A673 (cell line): ENCODE data around the gene EFCAB9.

Experiments used
- EZH2 ChIP-seq: fragments of 200-600 bp; sonication (generic); IDR thresholded peaks from 2 replicates; pipeline ENCODE4 v1.6.1; 2017; ENCODE audit warnings: borderline replicate concordance, low read depth, mild to moderate bottlenecking, mixed read lengths, antibody characterized with exemption, low read length; ENCODE audit not compliant: poor library complexity, severe bottlenecking
- TF ChIP-seq, protein P1 (sequence below): fragments of 300-800, 200-600 bp; sonication (generic); conservative IDR thresholded peaks from 2 replicates; pipeline ENCODE4 v1.5.1; 2017; ENCODE audit warnings: low read depth, mild to moderate bottlenecking, antibody characterized with exemption, low read length, moderate library complexity, mixed read lengths

DNA sequence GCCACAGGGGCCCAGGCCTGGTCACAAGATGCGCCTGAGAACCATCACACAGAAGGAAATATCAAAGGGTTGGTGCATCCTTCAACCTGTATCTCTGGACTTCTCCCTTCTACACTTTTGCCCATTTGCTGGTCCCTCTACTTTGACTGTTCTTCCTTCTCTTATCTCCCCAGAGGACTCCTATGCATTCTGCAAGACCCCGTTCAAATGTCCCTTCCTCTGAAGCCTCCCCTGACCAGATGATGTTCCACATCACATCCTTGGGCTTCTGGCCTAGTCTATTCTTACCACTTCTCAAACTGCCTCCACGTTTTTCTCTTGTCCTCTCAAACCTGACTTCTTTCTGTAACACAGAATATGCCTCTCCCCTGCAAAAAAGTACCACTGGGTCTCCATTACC, 40.3 kb upstream of the EFCAB9 start:
- TF ChIP-seq EZH2: no peak
- TF ChIP-seq, protein P1, sequence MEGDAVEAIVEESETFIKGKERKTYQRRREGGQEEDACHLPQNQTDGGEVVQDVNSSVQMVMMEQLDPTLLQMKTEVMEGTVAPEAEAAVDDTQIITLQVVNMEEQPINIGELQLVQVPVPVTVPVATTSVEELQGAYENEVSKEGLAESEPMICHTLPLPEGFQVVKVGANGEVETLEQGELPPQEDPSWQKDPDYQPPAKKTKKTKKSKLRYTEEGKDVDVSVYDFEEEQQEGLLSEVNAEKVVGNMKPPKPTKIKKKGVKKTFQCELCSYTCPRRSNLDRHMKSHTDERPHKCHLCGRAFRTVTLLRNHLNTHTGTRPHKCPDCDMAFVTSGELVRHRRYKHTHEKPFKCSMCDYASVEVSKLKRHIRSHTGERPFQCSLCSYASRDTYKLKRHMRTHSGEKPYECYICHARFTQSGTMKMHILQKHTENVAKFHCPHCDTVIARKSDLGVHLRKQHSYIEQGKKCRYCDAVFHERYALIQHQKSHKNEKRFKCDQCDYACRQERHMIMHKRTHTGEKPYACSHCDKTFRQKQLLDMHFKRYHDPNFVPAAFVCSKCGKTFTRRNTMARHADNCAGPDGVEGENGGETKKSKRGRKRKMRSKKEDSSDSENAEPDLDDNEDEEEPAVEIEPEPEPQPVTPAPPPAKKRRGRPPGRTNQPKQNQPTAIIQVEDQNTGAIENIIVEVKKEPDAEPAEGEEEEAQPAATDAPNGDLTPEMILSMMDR: no peak
